Fibroblast of villous mesenchyme (primary cell): ENCODE results near the gene MAP4K4. TPM values are rescaled to one million over a fixed set of nuclear protein-coding genes. Genes with fewer than 3 reads are reported as not detected.

Experiments
- DNase-seq: peaks from one replicate; pipeline ENCODE4 v3.0.0-alpha.2; 2010; ENCODE audit warnings: low read depth
- H3K4me3 ChIP-seq: 2 replicates; pipeline ENCODE4 v1.5.1; 2011; ENCODE audit warnings: low read depth, mild to moderate bottlenecking, low read length
- total RNA-seq: library from RNA; depleted of rRNA; stranded (reverse); fragments of >200 nt; gene quantifications from 2 replicates; pipeline ENCODE4 v1.2.3, GENCODE V29; 2012
- TF ChIP-seq, protein P1 (sequence below): IDR thresholded peaks from 2 replicates; pipeline ENCODE4 v1.5.1; 2012; ENCODE audit warnings: low read depth, mild to moderate bottlenecking, low read length; ENCODE audit not compliant: insufficient read depth

MAP4K4 gene
- total RNA-seq, 1 donor = 95.0 TPM

DNA sequence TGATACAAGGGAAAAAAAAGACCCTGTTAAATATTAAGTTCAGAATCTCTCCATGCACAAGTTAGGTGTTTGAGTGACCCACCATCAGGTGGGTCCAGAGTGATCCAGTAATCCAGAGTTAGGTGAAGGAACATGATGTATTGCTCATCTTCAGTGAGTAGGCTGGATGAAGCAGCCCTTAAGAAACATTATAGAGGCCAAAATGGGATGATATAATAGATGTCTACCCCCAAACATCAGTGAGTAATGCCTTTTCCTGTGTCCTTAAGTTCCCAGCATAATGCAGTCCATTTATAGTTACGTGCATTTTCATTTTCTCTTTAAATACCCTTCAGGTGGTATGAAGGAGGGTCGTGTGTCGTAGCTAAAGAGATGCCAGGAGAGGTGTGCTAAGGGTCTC lies 89.6 kb downstream of the MAP4K4 start:
- no peak overlapping the region for H3K4me3 ChIP-seq
- no peak for DNase-seq
- TF ChIP-seq, protein P1, sequence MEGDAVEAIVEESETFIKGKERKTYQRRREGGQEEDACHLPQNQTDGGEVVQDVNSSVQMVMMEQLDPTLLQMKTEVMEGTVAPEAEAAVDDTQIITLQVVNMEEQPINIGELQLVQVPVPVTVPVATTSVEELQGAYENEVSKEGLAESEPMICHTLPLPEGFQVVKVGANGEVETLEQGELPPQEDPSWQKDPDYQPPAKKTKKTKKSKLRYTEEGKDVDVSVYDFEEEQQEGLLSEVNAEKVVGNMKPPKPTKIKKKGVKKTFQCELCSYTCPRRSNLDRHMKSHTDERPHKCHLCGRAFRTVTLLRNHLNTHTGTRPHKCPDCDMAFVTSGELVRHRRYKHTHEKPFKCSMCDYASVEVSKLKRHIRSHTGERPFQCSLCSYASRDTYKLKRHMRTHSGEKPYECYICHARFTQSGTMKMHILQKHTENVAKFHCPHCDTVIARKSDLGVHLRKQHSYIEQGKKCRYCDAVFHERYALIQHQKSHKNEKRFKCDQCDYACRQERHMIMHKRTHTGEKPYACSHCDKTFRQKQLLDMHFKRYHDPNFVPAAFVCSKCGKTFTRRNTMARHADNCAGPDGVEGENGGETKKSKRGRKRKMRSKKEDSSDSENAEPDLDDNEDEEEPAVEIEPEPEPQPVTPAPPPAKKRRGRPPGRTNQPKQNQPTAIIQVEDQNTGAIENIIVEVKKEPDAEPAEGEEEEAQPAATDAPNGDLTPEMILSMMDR = no peak

DNA sequence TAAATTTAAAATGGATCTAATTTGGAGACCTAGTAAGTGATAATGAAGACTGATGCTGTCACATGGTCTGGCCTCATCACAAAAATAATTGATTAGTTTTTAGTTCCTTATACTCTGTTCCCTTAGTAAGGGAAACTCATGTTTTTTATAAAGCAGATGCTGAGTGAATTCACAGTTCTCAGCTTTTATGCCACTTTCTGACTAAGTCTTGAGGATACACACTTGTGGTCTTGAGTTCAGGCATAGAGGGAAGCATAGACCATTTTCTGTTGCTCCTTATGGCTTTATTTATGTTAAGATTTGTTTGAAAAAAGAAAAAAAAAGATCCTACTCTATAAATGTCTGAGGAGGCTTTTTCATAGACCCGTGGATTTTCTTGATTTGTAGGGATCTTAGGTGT lies 91.1 kb downstream of the MAP4K4 start:
- TF ChIP-seq, protein P1 = no peak
- DNase-seq = no peak
- H3K4me3 ChIP-seq = no peak overlapping the region

- DNase-seq = no peak
These were observed 91.8 kb downstream of the MAP4K4 start for GRCh38 chr2:101788995-101789970.

DNA sequence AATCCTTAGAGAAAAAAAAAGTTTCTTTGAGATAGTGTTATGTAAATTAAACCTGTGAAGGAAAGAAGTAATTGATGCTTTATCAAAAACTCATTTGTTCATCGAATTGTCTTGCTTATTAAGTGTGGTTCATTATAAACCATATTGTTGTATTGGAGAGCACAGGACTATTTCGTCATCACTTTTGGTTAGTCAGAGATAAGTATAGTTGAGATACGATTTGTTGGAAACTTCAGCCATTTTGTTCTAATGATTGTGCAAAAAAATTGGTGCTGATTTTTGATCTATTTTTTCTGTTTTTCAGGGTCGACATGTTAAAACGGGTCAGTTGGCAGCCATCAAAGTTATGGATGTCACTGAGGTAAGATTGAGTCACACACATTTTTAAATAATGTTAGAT lies 92.9 kb downstream of the MAP4K4 start:
- TF ChIP-seq, protein P1 = no peak
- no peak for DNase-seq
- H3K4me3 ChIP-seq = no peak overlapping the region

More at GRCh38 chr2:101788995-101789970, 91.8 kb downstream of the MAP4K4 start:
- H3K4me3 ChIP-seq = no peak overlapping the region
- TF ChIP-seq, protein P1 = no peak

- peak; percentile 70 for DNase-seq
- TF ChIP-seq, protein P1 = no peak
- H3K4me3 ChIP-seq = no peak overlapping the region
These were observed 93.3 kb downstream of the MAP4K4 start for GRCh38 chr2:101790857-101791256.

DNA sequence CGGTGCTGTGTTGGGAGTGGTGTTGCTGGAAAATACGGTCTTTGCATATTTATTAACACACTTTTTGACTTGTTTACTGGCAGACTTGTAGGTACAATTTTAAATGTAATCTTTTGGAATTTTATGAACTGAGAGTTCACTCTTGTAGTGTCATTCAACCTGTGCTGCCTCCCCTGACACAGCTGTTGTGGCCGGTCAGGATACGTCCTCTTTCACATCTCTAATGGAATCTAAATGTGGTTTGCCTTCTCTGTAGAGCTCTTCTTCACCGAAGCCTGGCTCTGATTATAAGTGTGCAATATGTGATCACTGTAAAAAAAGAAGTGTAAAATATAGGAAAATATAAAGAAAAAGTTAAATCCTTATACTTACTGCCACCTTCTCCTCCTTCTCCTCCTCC lies 94.7 kb downstream of the MAP4K4 start:
- no peak overlapping the region for H3K4me3 ChIP-seq
- TF ChIP-seq, protein P1 = no peak
- no peak for DNase-seq
